EH (cell line): Measurements from ENCODE around the gene TFB1M.

Experiments used
- DNase-seq: peaks from one replicate; pipeline ENCODE4 v3.0.0-alpha.2; 2015; ENCODE audit warnings: low read depth

The TFB1M gene

DNA sequence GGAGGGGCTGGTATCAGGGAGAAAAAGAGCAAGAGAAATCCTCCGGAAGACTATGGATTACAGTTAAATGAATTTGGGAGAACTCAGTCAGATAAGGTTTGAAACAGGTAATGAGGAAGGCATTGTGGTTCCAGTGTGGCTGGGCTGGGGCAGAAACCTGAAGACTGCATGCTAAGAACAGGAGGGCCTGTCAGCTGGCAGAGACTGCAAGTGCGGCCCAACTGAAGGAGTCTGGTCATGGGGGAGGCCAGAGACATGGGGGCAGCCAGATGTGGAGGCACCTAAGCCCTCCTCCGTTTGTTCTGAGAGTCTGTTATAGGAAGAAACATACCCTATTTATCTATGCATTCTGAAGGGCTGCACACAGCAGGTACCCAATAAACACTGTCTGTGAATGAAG lies 16.6 kb downstream of the TFB1M start:
- no peak for DNase-seq

- no peak for DNase-seq
These were observed 21.6 kb downstream of the TFB1M start for GRCh38 chr6:155292711-155293110.

- DNase-seq: peak; percentile 38
These were observed 23.0 kb downstream of the TFB1M start for GRCh38 chr6:155291291-155291690.

DNA sequence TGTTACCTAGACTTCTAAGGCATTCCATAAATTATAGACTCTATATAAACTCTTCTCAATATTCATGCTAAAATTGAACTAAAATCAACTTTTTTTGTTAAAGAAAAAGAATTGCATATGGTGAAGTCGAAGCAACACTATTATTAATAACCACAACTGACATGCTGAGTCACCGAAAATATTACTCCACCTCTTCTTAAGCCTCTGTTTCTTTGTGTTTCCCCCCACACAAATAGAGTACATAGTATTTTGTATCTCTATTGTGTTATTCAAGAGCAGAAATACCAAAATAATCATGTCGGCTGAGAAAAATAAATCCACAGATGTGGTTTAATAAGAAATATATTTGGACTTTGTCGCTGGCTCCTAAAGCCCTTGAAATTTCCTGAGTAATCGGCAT lies 23.8 kb downstream of the TFB1M start:
- DNase-seq: no peak

- DNase-seq: no peak
These were observed 26.5 kb downstream of the TFB1M start for GRCh38 chr6:155287762-155288161.

DNA sequence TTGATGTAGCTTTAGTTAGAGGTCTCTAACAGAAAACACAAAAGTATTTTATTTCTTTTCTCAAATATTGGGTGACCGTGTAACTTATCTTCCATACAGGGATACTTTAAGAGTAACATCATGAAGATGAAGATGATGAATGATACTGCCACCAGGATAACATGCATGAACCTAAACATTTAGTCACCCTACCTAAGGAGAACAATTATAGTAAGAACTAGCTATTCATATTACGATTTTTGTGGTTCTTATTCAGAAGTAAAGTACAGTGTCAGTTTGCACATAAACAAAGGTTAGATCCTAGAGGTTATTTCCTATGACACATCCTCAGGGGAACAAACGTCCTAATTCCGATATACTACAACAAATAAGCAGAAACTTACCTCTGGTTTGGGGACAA lies 29.5 kb downstream of the TFB1M start:
- no peak for DNase-seq

DNA sequence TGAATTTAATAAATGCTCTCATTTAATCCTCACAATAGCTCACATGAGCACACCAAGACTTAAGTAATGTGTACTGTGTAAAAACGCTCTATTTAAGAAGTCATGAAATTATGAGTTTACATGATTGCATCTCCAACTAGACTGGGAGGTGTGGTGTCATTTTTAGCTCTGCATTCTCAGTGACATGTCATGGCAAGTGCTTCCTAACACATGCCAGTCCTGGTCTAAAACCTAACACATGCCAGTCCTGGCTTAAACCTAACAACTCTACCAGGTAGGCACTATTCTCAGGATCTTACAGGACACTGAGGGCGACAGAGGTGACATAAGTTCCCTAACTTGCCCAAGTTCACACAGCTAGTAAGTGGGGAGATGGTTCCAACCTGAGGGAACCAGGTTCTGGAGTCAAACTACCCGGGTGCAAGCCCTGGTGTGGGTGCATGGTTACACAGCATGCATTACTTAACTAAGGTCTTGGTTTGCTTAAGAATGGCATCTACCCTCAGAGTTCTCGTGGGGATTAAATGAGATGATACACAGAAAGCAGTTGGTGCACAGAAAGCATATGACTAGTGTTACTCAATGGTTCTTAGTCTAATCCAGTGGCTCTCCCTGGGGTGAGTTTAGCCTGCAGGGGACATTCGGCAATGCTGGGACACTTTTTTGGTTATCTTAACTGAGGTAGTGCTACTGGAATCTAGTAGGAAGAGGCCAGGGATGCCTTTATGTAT lies 35.8 kb downstream of the TFB1M start:
- no peak for DNase-seq

GRCh38 chr6:155276638-155277037 lies 37.6 kb downstream of the TFB1M start:
- no peak for DNase-seq

DNA sequence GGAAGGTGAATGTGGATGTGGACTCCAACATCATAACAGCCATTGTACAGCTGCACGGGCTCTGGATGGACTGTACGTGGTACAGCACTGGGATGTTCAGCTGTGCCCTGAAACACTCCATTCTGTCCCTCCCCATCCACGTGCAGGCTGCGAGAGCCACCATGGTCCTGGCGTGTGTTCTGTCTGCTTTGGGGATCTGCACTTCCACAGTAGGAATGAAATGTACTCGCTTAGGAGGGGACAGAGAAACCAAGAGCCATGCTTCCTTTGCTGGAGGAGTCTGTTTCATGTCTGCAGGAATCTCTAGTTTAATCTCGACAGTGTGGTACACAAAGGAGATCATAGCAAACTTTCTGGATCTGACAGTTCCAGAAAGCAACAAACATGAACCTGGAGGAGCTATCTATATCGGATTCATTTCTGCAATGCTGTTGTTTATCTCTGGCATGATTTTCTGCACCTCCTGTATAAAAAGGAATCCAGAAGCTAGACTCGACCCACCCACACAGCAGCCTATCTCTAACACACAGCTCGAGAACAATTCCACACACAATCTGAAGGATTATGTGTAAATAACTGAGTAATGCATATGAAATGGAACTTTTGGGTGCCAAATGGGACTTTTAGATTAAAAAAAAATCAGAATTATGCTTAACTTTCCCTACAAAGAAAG lies 38.3 kb downstream of the TFB1M start:
- no peak for DNase-seq

DNA sequence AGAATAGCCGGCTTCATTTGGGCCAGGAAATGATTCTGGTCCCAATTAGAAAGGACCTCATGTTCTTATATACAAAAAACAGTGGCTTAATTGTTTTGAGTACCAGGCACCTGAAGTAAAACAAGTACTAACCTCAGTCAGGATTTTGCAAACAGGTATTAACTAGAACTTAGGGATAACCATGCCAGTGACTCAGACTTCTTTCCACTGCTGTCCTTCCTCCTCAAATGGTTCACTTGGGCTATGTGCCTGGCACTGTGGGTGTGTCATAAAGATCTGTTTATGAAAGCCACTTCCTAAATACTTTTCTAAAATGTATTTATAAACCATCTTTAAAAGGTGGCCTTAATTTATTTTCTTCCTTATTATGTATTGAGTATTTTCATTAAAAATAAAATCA lies 39.8 kb downstream of the TFB1M start:
- peak; percentile 58 for DNase-seq

DNA sequence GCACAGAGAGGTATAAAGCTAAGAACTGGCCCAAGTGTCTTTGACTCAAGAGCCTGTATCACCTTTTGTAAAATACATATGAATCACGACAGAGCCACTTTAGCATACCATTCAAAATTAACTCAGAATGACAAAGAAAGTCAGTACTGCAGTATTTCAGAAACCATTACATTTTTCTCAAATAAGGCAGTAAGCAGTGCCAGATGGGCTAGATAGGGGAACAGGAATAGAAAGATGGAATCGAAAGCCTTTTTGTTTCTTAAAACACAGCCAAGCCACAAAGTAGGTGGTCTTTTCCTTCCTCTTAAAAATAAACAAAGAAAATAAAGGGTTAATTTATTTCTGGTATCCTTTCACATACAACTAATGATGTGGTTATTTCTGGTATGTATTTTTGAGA lies 40.2 kb downstream of the TFB1M start:
- DNase-seq: peak; percentile 70

DNA sequence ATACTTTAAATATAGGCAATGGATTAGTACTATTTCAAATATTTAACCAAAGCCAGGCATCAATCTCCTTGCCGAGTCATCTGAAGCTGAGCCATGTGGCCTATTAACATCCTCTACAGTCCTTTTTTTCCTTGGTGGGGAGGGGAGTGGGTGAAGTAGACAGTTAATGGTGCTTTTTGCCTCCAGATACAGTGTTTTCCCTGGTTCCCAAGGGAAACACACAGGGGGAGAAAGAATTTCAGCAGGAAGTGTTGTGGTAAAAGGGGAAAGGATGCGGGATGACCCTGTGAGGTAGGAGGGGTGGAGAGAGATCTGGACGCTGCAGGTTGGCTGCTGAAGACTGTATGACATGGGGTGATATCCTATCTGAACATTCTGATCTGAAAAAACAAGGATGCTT lies 40.9 kb downstream of the TFB1M start:
- DNase-seq: peak; percentile 90

GRCh38 chr6:155272353-155273232 lies 41.7 kb downstream of the TFB1M start:
- peak; percentile 25 for DNase-seq

DNA sequence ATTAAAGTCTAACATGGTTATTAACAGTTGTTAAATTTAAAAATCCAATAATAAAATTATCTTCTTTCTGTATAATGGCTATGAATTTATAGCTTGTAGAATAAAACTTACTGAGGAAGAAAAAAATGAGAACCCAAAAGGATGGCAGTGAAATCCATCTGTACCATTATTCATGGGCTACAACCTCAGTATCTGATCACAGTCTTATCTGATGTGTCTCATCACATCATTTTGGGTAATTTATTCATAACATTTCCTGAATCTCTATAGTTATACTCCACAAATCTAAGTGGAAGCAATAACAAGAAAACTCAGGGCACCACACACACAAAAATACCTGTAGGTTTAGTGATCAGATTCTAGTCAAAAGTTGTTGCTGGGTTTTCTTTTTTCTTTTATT lies 43.1 kb downstream of the TFB1M start:
- no peak for DNase-seq

DNA sequence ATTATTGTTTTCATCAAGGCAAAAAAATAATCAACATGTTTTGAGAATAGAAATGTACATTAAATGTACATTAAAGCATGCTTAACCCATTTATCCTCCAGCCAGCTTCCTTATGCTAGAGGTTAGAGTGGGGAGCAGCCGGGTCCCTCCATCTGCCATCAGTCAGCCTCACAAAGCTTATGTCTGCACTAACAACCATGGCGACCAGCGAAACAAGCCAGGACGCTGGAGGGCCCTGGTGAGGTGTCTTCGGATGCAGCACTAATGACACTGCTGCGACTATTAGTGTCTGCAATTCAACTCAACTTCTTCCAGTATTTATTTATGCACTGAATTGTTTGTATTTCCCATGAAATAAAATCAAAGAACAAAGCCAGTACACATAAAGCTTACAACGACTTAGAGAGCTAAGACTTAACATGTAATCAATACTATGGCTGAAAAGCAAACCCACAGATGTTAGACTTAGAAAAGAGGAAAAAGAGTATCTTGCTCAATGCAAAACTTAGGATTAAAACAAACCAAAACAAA lies 43.7 kb downstream of the TFB1M start:
- DNase-seq: no peak

GRCh38 chr6:155269765-155270164 lies 44.5 kb downstream of the TFB1M start:
- no peak for DNase-seq

DNA sequence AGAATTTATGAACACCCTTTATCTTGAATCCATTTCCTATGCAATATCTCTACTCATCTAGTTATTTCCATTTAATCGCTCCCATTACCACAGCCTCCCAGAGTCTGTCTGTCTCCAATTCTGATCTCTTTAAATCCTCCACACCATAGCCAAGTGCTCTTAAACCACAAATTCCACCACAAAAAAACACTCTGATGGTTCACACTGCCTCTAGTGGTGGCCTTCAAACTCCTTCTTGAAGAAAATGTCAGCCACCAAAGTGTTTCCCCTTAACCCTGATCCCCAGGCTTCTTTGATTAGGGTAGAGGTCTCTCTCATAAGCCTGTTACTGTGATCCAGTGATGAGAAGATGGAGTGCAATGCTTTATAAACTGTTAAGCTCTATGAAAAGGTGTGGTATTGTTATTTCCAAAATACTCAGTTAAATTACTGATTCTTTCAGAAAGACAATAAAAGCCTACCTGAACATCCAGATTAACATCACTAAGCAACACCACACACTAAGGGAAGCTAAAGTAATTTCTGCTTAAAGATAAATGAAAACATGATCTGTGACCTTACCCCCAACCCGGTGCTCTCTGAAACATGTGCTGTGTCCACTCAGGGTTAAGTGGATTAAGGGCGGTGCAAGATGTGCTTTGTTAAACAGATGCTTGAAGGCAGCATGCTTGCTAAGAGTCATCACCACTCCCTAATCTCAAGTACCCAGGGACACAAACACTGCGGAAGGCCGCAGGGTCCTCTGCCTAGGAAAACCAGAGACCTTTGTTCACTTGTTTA lies 46.0 kb downstream of the TFB1M start:
- DNase-seq: peak; percentile 61

- DNase-seq: no peak
These were observed 46.9 kb downstream of the TFB1M start for GRCh38 chr6:155267411-155267810.

GRCh38 chr6:155265843-155266535 lies 48.3 kb downstream of the TFB1M start:
- no peak for DNase-seq

- DNase-seq: peak; percentile 67
These were observed 49.5 kb downstream of the TFB1M start for GRCh38 chr6:155264693-155265320.
